Activated naive CD4-positive, alpha-beta T cell treated with anti-CD3 and anti-CD28 coated beads, Interleukin-2, amount 50 U/mL, for 16 hours (primary cell): Measurements from ENCODE around the gene NRM.
"Not testable (repeated sequence)": the region's sequence is repeated elsewhere in the genome, so short reads cannot be mapped to it uniquely, and the experiment has no call there.

Source experiments
- DNase-seq: peaks from one replicate; pipeline ENCODE4 v3.0.0-alpha.2; 2020

Gene NRM

DNA sequence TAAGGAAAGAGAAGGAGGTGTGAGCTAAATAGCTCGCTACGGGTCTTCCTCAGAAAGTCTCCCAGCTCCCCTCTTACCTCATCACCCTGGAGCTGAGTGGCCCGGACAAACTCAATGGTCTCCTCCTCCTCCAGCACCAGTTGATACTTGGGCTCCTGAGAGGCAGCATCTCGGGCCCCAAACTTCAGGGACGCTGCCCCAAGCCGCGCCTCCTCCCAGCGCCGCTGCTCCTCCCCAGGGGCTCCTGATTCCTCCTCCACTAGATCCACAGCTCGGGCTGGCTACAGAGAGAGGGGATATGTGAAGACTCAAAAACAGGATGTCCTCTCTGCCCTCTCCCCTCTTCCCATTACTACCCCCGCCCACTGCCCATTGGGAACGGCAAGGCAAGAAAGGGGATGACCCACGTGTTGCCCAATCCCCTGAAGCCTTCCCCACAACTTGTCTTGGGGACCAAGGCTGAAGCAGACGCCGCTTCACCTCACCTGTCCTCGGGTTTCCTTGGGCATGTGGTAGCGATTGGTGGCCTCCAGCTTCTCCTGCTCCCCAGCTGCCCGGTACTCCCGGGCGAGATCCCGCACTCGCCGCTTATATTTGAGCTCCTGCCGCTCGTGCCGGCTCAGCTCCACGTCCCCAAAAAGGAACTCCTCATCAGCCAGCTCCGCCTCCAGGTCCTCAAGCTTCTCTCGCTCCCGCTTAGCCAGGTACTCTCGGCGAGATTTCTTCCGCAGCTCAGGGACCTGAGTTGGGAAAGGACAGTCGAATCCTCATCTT, 25.6 kb downstream of the NRM start:
- DNase-seq = no peak

DNA sequence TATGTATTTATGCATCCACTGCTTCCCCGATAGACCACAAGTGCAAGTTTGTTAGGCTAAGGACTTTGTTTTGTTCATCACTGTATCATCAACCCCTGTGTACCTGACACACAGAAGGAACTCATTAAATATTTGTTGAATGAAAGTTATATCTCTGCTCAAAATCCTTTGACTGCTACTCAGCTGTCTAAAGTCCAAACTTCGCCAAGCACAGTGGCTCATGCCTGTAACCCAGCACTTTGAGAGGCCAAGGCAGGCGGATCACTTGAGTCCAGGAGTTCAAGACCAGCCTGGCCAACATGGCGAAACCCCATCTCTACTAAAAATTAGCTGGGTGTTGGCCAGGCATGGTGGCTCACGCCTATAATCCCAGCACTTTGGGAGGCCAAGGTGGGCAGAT, 32.9 kb downstream of the NRM start:
- DNase-seq = not testable (repeated sequence)

DNA sequence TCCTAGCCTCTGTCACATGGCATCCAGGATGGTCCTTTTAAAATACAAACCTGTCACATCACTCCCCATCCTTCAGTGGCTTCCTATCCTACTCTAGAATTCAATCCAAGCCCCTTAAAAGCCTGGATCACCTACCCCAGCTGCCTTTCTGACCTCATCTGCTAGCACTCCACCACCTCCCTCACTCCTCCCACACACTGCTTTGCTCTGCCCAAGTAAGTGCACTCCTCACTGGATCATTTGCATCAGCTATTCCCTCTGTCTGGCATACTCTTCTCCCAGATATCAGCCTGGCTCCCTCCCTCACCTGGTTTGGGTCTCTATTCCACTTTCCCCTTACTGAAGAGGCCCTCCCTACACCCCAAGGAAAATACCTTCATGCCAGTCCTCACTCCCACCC, 33.3 kb downstream of the NRM start:
- no peak for DNase-seq

DNA sequence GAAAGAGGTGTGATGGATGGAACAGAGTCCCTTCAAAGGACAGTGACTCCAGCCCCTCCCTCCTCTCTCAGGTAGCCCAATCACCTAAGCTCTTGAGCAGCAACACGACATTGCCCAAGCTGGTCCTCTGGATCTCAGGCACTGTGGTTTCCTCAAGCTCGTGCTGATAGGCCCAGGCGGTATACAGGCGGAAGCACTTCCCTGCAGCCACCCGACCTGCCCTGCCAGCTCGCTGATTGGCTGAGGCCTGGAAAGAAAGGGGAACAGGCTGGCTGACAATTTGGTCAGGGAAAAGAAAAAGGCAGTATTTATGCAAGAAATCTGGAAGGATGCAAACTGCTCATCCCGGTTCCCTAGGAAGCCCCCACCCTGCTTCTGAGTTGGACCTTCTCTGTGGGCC, 34.3 kb downstream of the NRM start:
- no peak for DNase-seq

- no peak for DNase-seq
Measured at GRCh38 chr6:30655743-30656094, 35.1 kb downstream of the NRM start.

- DNase-seq = no peak
Measured at GRCh38 chr6:30654798-30655742, 35.7 kb downstream of the NRM start.

DNA sequence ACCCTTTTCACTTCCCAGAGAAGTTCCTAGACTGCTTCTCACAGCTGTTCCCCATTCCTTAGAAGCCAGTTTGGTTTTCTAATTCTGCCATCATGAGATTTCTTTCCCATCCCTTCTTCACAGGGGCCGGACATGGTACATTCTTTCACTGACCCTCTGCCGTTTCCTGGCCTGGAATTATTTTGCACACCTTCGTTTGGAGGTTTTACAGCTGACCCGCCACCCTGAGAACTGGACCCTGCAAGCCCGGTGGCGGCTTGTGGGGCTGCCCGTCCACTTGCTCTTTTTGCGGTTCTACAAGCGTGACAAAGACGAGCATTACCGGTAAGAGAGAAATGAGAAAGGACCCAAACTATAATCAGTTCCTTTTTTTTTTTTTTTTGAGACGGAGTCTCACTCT, 39.6 kb downstream of the NRM start:
- no peak for DNase-seq

- peak; percentile 79 for DNase-seq
Measured at GRCh38 chr6:30647242-30648116, 43.3 kb downstream of the NRM start.

GRCh38 chr6:30646450-30647241, 44.1 kb downstream of the NRM start, which contains the start of gene C6orf136:
C6orf136 (plus strand) TSS chr6:30647133; CDS start chr6:30647232, 99 bp downstream.
- peak; percentile 93 for DNase-seq

- DNase-seq = no peak
Measured at GRCh38 chr6:30645989-30646388, 44.8 kb downstream of the NRM start.

- no peak for DNase-seq
Measured at GRCh38 chr6:30644769-30645168, 46.0 kb downstream of the NRM start.

DNA sequence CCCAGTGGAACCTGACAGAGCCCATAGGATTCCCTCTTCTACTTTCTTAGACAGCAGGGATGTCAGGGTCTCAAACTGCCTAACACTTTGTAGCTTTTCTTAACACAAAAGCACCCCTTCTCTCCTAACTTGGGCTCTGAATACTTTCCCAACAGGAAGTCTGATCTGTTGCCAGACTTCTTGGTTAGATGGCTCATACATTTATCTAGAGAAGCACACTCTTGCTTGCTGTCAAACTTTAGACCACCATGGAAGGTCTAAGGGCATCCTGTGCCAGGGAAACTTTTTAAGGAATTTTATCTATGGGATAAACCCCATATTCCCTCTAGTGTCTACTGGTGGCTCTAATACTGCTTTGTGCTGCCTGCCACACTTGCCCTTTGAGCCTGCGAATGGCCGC, 47.1 kb downstream of the NRM start:
- DNase-seq = no peak

DNA sequence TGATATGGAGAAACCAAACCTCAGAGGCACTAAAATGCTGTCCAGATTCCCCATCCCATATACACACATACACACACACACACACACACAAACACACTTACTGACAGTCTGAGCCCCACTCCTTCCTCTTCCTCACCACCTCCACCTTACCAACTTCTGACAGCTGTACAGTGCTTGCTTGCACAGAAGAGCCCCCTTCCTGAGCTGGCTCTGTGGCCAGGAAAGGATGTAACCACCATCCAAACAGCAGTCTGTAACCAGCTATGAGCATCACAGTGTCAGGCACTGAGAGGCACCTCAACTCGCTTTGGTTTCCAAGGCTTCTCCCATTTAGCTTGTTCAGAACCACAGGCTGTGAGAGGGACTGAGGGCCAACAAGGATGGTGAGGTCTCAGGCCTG, 49.7 kb downstream of the NRM start:
- no peak for DNase-seq

GRCh38 chr6:30640481-30640880, 50.3 kb downstream of the NRM start:
- no peak for DNase-seq
